ENCODE measurements around the gene RNF19B.

The RNF19B gene

DNA sequence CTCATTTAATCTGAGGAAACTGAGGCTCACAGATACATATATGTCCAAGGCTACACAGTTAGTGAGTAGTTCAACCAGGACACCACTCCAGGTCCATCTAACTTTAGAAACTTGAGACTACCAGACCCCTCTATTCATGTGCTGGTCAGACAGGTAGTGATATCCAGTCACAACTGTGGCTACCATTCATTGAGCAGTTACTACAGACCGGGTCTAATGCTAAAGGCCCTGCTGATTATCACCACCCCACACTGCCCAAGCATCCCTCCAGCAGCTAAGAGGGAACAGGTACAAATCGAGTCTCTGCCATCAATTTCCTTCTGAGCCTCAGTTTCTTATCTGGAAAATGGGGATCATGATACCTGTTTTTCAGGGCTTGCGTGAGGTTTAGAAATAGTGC lies 73.0 kb downstream of the RNF19B start:
- Histone ChIP-seq H3K9me3 (ENCODE audit: insufficient read depth, low read length) (no peaks in the 10 kb centered on the region), H2AFZ (ENCODE audit: low read depth, low read length) (no peak overlapping the region), H4K20me1 (ENCODE audit: insufficient read depth, low read length) (no peaks in the 10 kb centered on the region), H3K27ac (ENCODE audit: low read length) (no peak overlapping the region), H3K79me2 (ENCODE audit: low read length) (no peaks in the 10 kb centered on the region), H3K9ac (ENCODE audit: low read length) (no peak overlapping the region), H3K27me3 (ENCODE audit: low read depth, low read length) (no peaks in the 10 kb centered on the region), H3K4me1 (ENCODE audit: low read length) (no peaks in the 10 kb centered on the region), H3K4me2 (ENCODE audit: low read length) (no peak overlapping the region), H3K4me3 (ENCODE audit: low read length) (no peak overlapping the region), H3K36me3 (replicated peaks; ENCODE audit: low read depth, low read length) (no peaks in the 10 kb centered on the region)
- TF ChIP-seq, protein P1, sequence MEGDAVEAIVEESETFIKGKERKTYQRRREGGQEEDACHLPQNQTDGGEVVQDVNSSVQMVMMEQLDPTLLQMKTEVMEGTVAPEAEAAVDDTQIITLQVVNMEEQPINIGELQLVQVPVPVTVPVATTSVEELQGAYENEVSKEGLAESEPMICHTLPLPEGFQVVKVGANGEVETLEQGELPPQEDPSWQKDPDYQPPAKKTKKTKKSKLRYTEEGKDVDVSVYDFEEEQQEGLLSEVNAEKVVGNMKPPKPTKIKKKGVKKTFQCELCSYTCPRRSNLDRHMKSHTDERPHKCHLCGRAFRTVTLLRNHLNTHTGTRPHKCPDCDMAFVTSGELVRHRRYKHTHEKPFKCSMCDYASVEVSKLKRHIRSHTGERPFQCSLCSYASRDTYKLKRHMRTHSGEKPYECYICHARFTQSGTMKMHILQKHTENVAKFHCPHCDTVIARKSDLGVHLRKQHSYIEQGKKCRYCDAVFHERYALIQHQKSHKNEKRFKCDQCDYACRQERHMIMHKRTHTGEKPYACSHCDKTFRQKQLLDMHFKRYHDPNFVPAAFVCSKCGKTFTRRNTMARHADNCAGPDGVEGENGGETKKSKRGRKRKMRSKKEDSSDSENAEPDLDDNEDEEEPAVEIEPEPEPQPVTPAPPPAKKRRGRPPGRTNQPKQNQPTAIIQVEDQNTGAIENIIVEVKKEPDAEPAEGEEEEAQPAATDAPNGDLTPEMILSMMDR (IDR thresholded peaks at IDR 0.05; ENCODE audit: low read depth, low read length) = no peak
- TF ChIP-seq EZH2phosphoT487 (IDR thresholded peaks at IDR 0.05; ENCODE audit: low read depth) = no peak

DNA sequence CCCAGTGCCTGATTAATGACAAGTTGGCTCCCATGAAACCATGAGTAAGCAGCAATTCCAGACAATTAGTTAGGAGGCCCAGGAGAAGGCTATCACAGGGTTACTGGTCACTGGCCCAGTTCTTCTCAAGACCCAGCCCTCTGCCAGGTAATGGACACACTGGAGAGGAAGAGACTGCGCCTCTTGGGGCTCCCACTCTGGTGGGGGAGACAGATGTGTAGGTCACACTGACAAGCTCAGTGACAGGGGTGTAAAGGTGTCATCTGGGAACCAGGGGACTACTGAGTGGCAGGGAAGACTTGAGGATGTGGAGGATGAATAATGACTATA lies 73.4 kb downstream of the RNF19B start:
- H3K27ac ChIP-seq (ENCODE audit: low read length) = no peak overlapping the region
- no peaks in the 10 kb centered on the region for H3K9me3 ChIP-seq (ENCODE audit: insufficient read depth, low read length)
- H3K79me2 ChIP-seq (ENCODE audit: low read length) = no peaks in the 10 kb centered on the region
- no peak overlapping the region for H3K4me2 ChIP-seq (ENCODE audit: low read length)
- H3K36me3 ChIP-seq (replicated peaks; ENCODE audit: low read depth, low read length) = no peaks in the 10 kb centered on the region
- TF ChIP-seq, protein P1 (IDR thresholded peaks at IDR 0.05; ENCODE audit: low read depth, low read length) = no peak
- TF ChIP-seq EZH2phosphoT487 (IDR thresholded peaks at IDR 0.05; ENCODE audit: low read depth) = no peak
- no peaks in the 10 kb centered on the region for H4K20me1 ChIP-seq (ENCODE audit: insufficient read depth, low read length)
- no peak overlapping the region for H3K4me3 ChIP-seq (ENCODE audit: low read length)
- H3K4me1 ChIP-seq (ENCODE audit: low read length) = no peaks in the 10 kb centered on the region
- H3K27me3 ChIP-seq (ENCODE audit: low read depth, low read length) = no peaks in the 10 kb centered on the region
- H3K9ac ChIP-seq (ENCODE audit: low read length) = no peak overlapping the region
- no peak overlapping the region for H2AFZ ChIP-seq (ENCODE audit: low read depth, low read length)

DNA sequence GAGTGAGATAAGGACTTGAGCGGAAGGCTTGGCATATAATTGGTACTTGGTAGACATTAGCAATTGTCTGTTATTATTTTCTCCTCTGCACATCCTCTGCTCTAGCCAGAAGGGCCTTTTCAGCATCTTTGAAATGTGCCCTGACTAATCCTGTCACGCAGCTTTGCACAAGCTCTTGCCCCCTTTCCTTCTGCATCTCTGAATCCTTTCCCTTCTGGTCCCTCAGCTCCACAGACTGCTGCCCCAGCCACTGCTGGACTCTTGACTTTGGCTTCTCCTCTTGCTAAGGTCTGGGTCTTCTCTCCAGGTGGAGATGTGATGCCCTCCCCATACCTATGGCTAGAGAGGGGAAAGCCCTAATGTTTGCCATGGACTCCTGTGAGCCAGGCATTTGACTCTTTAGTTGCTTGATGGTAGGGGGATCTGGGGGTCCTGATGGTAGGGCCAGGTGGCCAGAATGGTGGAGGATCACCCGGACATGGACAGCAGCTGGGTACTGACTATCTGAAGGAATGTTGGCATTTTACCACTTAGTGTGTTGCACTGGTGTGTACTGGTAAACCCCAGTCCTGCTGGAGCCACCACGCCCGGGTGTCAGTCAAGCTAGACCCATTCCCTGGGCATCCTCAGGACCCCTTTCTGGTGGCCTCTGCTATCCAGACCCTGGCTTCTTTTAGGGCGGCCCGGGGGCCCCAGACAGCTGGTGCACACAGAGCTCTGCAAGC lies 73.9 kb downstream of the RNF19B start:
- Histone ChIP-seq H3K27ac (ENCODE audit: low read length) (no peak overlapping the region), H2AFZ (ENCODE audit: low read depth, low read length) (no peak overlapping the region), H3K4me2 (ENCODE audit: low read length) (no peak overlapping the region), H3K27me3 (ENCODE audit: low read depth, low read length) (no peaks in the 10 kb centered on the region), H3K9ac (ENCODE audit: low read length) (no peak overlapping the region), H3K36me3 (replicated peaks; ENCODE audit: low read depth, low read length) (no peaks in the 10 kb centered on the region), H3K9me3 (ENCODE audit: insufficient read depth, low read length) (no peaks in the 10 kb centered on the region), H4K20me1 (ENCODE audit: insufficient read depth, low read length) (no peaks in the 10 kb centered on the region), H3K4me3 (ENCODE audit: low read length) (no peak overlapping the region), H3K79me2 (ENCODE audit: low read length) (no peaks in the 10 kb centered on the region), H3K4me1 (ENCODE audit: low read length) (no peaks in the 10 kb centered on the region)
- TF ChIP-seq EZH2phosphoT487 (IDR thresholded peaks at IDR 0.05; ENCODE audit: low read depth) = no peak

- H3K9ac ChIP-seq (ENCODE audit: low read length) = no peak overlapping the region
- no peak overlapping the region for H3K4me2 ChIP-seq (ENCODE audit: low read length)
- H2AFZ ChIP-seq (ENCODE audit: low read depth, low read length) = no peak overlapping the region
- TF ChIP-seq EZH2phosphoT487 (IDR thresholded peaks at IDR 0.05; ENCODE audit: low read depth) = no peak
- TF ChIP-seq, protein P1 (IDR thresholded peaks at IDR 0.05; ENCODE audit: low read depth, low read length) = no peak
- H3K4me3 ChIP-seq (ENCODE audit: low read length) = no peak overlapping the region
- H3K79me2 ChIP-seq (ENCODE audit: low read length) = no peaks in the 10 kb centered on the region
- H3K9me3 ChIP-seq (ENCODE audit: insufficient read depth, low read length) = no peaks in the 10 kb centered on the region
- no peaks in the 10 kb centered on the region for H3K36me3 ChIP-seq (replicated peaks; ENCODE audit: low read depth, low read length)
- H3K27me3 ChIP-seq (ENCODE audit: low read depth, low read length) = no peaks in the 10 kb centered on the region
- no peaks in the 10 kb centered on the region for H3K4me1 ChIP-seq (ENCODE audit: low read length)
- no peaks in the 10 kb centered on the region for H4K20me1 ChIP-seq (ENCODE audit: insufficient read depth, low read length)
- H3K27ac ChIP-seq (ENCODE audit: low read length) = no peak overlapping the region
Observed at GRCh38 chr1:32889731-32890278, 74.8 kb downstream of the RNF19B start.

Data from OCI-LY3 (cell line).